GM18520 (cell line): ENCODE measurements around the gene REV3L.
A peak's percentile ranks its signal among the peaks of the same experiment; 100 is the strongest.

ENCODE experiments used
- ATAC-seq: cut with Tn5 transposase; IDR thresholded peaks from one replicate; pipeline ENCODE4 v1.9.1; 2021; ENCODE audit not compliant: unreplicated experiment

REV3L gene

DNA sequence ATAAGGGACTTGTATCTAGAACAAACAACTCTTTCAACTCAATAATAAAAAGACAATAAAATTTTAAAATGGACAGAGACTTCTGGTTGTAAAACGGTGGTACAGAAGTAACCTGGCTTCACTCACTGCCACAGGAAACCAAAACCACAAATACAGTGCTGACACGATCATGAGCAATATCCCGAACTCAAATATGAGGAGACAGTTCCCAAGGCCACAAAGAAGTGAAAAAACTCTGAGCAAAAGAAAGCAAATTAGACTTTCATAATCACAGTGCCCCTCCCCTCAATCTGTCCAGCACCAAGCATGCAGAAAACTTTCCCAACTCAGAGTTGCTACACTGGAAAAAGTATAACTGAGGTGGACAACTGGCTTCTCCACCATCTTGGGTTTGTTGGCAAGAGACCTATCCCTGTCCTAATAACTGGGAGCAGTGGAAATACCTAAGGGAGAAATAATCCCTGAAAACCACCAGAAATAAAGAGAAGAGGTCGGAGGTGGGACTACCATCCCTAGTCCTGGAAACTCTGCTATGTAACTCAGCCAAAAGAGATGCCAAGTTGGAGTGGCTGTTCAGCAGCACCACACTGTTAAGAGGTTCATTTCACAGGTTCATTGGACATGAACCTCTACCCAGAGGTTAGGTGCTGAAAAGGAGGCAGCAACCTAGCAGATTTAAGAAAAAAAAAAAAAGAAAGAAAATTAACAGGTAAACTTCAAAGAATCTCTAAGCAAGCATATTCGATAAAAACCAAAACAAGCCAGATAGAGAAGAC is 55.5 kb downstream of the REV3L start:
- ATAC-seq, result peak; percentile 57

DNA sequence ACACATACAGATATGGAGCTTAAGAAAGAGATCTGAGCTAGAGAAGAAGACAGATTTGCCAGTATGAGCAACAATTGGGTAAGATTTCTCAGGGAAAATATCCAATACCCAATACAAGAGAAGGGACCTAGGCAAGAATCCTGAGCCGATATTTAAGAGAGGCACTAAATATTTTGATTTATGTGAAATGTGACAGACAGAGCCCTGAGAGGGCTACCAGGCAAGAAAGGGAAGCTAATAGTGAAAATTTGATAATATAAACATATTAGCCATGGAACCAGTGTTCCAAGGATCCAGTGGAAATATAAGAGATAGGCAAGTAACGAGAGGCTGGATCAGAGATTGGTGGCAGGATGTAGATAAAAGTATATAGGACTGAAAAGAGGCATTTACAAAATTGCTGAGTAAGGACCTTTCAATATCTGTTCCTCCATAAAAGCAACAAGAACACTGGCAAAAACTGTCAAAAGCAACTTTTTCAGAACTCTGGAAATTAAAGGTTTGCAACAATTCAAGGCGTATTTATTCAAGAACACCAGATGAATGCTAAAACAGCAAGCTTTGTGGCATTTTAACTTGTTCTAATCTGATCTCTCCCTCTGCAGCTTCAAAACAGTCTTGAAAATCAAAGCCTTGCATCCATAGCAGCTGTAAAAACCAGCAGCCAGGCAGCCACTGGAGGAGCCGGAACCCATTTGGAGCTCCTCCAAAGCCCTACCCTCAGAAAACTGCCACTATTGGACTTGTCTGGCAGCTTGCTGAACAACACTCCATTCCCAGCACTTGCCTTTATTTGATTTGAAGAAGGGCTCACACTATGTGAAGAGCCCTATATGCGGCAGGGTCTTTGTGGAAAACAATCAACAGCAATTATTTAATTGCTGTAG is 58.8 kb downstream of the REV3L start:
- no peak for ATAC-seq

DNA sequence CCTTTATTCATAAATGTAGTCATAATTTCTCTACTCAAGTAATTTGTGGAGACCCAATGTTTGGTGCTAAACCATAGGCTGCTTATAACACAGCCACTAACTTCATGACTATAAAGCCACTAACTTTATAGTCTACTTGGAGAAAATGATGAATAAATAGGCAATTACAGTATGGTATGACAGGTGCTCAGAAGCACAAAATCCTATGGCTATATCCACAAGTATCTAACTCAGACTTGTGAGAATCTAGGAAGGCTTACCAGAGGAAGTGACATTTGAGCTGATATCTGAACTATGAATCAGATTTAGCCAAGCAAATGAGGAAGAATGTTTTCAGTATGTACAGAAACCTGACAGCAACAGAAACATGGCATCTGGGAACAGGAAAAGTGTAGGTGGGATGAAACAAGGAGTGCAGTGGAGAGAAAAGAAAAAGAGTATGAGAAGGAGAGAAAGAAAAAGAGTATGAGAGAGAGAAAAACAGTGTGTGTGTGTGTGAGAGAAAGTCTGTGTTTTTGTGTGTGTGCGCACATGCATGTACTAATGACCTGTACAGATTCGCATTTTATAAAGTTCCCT is 59.9 kb downstream of the REV3L start:
- ATAC-seq, result no peak

DNA sequence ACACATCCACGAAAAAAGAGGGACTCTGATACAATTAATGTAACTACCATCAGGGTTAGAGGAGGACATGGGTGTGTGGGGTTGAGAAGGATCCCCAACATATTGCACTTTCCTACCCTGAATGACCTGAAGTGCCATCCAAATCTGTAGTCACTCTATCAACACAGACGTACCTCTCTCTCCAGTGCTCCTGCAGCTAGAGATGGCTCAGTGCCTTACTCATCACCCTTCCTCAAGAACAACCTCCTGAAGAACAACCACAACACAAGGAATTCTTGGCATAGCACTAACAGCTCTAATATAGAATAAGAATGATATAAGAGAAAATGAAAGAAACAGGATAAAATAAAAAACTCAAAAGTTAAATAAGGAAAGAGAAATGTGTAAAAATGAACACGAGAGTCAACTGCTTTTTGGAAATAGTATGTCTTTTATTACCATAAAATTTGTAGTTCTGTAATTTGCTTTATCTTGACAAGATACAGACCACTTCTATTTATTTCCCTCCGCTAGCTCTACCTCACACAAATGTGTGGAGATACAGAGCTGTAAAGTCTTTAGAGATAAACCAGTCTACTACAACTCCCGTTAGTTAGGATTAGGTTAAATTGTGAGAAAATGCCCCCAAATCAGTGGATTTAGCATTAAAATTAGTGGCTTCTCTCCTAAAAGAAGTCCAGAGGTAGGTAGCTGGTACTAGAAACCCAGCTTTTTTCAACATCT is 63.9 kb downstream of the REV3L start:
- no peak for ATAC-seq

DNA sequence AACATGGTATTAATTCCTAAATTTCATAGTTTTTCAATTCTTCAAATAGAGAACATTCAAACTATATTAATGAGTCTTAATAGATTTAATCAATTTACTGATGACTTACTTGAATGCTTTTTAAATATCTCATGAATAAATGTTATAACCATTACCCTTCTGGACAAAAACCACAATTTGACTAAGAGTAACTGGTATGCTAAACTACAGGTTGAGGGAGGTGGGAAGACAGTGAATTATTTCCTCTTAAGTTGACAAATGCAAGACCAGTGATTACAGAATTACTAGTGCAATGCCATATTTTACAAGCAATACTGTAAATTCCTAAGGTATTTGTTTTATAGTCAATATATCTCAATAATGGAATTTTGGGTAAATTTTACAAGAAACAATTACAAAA is 65.1 kb downstream of the REV3L start:
- ATAC-seq, result no peak

DNA sequence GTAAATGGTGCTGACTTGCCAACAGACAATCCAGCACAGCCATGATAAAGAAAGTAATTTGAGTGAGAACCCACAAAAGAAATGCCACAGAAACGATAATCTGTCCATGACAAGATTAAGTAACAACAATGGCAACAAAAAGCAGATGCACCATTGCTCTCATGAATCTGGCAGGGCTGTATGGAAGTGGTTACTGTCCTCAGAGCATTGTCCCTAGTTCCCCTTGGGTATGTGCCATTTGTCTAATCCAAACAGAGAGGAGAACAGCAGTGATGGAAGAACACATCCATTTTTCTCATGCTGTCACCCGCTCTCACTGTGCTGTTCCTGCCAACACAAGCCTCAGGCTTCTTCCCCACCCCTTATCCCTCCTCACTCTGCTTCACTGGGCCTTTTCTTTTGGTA is 65.8 kb downstream of the REV3L start:
- no peak for ATAC-seq

DNA sequence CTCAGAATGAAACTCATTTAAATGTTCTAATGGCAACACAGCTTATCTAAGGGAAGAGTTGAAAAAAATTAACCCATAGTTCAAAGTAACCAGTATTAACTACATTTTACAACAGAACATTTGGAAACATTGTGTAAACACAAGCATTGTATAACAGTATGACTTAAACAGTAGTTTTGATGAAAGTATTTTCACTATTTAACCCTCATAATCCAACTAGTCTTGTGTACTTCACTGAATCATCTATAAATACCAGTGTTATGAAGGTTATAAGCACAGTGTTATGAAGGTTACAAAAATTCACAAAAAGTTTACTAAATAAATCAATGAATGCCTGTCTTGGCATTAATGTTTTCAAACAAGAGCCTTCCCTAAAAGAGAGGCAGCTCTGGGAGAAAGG is 66.5 kb downstream of the REV3L start:
- no peak for ATAC-seq

DNA sequence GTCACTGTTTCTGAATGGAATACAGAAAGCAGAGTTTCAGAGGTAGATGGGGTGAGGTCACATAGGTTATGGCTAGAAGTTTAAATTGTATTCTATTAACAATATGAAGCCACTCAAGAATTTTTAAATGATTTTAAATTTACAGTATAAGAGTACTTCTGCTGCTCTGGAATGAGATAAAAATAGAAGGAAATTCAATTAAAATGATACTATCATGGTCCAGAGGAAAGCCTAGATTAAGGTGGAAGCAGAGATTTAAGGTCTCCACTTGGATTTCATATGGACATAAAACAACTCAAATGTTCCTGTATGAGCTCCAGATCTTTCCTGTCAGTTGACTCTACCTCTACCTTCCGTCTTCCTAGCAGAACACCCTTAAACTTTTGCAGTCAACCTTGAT is 68.6 kb downstream of the REV3L start:
- no peak for ATAC-seq

DNA sequence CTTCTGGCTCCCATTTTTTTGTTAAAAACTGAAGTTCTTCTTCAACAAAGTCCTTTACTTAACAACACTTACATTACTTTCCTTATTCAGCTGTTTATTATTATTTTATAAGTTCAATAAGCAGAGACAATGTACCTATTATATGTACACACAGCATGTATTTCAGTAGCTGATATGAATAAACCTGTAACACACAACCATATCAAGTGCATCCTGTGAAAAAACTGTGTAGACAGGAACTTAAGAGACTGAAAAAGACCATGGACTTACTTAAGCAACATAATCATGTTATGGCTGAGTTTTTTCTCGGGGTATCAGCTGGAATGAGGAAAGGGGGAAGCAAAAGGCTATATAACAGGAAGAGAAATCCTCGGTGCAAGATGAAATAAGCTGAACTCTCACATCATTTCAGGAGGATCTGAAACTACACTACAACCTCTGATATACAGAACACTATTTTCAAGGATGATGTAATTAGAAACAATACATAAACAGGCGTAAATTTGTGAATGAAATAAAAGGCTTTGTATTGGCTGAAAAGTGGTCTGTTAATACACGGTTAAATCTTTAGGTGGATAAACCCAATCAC is 70.9 kb downstream of the REV3L start:
- ATAC-seq, result peak; percentile 33

DNA sequence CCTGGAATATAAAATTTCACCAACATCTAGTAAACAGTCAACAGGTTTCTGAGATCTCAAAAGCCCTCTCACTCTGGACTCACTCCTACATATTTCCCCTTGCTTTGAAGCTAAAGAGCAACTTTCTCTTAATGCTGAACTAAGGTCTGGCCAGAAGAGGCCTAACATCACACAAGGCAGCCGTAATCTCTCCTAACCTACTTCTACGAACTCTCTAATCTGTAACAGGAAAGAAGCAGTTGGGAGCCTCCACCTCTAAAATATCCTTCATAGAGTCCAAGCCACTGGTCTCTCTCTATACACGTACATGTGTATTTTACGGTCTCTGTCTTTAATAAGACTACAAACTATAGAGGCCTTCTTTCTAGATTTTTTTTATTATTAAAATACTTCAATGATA is 72.0 kb downstream of the REV3L start:
- ATAC-seq, result no peak

DNA sequence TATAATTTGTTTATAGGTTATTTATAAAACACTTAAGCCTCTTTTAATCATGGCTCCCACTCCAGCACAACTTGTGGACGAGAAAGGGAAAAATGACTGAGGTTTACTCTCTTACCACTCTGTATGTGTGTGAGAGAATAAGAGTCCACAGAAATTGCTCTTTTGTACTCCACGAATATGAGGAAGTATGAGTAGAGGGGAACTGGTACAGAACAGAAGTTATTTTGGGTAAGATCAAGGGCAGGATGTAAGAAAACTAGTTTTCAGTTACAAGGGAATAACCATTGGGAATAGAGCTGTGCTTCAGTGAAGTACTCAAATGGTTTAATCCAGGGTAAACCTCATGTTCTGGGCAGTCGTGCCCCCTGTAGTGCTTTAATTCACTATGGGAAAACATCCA is 72.6 kb downstream of the REV3L start:
- ATAC-seq, result no peak

DNA sequence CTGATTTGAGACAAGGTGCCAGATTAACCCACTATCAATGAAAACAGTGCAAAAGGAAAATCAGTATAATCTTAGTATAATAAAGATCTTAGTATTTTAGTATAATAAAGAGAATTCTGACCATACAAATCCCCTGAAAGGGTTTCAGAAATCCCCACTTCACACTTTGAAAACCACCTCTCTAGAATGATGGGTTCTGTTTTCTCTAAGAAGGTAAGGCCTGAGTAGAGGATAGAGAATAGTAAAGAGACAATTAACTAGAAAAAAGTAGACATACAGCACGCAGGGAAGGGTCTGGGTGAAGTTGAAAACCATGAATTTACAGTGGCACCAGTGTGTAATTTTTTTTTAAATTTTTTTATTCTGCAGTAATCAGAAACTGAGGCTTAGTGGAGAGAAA is 73.6 kb downstream of the REV3L start:
- no peak for ATAC-seq

DNA sequence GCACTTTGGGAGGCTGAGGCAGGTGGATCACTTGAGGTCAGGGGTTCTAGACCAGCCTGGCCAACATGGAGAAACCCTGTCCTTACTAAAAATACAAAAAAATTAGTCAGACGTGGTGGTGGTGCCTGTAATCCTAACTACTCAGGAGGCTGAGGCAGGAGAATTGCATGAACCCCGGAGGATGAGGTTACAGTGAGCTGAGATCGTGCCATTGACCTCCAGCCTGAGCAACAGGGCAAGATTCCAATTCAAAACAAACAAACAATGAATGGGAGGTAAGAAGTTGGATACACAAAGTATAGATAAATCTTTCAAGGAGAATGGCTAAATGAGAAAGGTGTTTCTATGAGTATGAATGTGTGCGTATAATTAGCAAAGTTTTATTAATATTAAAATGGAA is 75.3 kb downstream of the REV3L start:
- ATAC-seq, result no peak

DNA sequence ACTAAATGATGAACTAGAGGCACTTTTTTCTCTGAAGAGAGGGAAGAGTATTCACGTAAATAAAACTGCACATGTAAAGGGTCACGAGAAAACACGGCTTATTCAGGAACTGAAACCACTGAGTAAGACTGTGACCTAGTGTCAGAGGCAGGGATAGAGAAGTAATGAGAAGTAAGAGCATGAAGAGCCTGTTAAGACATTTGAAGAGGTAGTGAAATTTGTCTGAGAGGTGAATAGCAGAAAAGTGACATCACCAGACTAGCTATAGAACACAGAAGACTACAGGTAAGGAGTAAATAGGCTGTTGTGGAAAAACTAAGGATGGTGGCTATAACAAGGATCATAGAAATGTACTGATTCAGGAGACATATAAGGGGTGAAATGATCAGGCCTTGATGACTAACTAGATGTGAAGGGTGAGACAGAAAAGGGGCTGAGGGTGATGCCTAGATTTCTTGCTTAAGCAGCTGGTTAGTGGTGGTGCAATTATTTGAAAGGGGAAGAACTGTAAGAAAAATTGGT is 76.8 kb downstream of the REV3L start:
- ATAC-seq, result peak; percentile 97

DNA sequence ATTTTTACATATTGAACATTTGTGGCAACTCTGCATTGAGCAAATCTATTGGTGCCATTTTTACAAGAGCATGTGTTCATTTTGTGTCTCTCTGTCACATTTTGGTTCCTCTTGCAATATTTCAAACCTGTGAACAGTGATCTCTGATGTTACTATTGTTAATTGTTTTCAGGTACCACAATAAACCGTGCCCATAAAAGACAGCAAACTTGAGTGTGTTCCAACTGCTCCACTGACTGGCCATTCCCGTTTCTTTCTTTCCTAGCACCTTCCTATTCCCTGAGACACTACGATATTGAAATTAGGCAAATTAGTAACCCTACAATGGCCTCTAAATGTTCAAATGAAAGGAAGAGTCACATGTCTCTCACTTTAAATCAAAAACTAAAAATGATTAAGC is 79.6 kb downstream of the REV3L start:
- ATAC-seq, result no peak

DNA sequence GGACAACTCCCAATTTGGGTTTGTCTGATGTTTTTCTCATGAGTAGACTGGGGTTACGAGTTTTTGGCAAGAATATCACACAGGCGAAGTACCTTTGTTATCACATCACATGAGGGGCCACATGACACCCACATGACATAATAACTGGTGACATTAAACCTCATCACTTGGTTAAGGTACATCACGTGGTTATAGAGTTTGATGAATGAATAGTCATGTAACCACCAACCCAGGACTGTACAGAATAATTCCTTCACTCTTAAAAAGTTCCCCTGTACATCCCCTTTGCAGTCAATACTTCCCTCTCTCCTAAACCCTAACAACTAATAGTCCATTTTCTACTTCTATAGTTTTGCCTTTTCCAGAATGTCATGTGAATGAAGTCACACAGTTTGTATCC is 83.4 kb downstream of the REV3L start:
- ATAC-seq, result no peak

DNA sequence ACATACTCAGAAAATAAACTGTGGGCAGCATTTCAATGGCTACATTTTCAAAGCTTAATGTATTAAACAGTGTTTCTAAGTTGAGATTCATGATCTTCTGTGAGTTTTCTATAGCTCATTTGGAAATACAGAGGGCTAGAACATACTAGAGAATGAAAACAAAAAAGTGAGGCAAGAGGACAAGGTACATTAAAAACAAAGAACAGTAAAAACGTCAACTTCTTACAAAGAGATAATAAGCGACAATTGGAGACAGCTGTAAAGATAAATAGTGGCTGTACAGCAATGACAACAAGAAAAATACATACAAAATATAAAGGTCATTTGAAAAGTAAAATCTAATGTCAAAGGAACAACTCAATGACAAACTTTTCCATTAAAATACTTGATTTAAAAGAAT is 94.3 kb downstream of the REV3L start:
- ATAC-seq, result no peak

DNA sequence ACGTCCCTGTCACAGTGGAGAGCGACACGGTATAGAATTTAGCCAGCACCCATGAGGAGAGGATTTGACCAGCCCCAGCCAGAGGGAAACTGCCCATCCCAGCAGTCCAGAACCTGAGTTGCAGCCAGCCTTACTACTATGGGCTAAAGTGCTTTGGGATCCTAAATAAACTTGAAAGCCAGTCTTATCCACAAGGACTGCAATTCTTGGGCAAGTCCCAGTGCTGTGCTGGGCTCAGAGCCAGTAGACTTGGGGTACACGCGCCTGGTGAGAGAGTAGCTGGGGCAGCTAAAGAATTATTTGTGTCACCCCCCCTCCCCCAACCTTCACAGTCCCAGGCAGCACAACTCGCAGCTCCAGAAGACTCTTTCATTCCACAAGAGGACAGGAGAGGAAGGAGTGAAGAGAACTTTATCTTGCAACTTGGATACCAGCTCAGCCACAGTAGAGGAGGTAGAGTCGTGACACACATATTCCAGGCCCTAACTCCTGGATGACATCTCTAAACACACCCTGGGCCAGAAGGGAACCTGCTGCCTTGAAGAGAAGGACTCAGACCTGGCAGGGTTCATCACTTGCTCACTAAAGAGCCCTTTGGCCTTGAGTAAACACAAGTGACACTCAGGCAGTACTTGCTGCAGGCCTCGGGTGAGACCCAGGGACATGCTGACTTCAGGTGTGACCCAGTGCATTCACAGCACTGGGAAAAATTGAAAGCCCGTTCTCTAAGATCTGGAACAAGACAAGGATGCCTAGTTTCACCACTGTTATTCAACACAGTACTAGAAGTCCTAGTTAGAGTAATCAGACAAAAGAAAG is 100.3 kb downstream of the REV3L start:
- ATAC-seq, result no peak

DNA sequence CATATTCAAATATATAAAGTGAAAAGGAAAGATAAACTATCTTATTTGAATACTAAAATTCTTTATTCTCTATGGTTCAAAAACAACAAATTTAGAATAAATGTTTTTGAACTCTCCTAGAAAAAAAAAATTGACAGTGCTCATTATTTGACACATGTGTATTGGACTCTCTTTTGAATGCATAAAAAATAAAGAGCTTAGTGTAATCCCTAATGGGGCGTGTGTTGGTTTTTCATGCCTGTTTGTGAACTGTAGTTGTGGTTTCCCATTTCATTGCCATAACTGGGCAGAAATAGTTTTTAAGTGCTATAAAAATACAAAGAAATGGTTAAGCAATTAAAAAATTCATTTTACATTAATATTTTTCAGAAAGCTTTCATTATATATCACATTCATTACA is 101.3 kb downstream of the REV3L start:
- ATAC-seq, result no peak

DNA sequence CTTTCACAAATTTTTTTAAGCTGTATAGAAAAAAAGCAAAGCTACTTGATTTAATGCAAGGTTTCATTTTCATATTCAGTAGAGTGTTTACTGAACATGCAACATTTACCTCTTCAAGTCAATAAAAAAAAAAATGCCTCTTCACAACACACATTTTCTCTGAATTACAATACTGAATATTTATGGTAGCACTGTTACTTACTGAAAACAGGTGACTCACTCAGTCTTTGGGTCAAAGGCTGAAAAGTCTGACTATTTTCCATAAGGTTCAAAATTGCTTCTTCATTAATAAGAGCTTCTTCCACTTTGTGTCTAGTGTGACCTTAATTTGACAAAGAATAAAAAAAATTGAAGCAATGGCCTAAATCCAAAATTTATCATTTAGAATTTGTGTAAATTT is 101.9 kb downstream of the REV3L start:
- ATAC-seq, result no peak
